Left lung (tissue), 10 donors: Measurements from ENCODE around the gene SRSF8. TPM values are rescaled to one million over a fixed set of nuclear protein-coding genes. Genes with fewer than 3 reads are reported as not detected.
A peak's percentile ranks its signal among the peaks of the same experiment; 100 is the strongest.

Experiments used
- ATAC-seq: fragments of 200-7000 bp; cut with Tn5 transposase; one replicate; pipeline ENCODE4 v1.9.1; 2020; ENCODE audit warnings: moderate library complexity
- DNase-seq, 4 donors: peaks; one replicate each; pipeline ENCODE4 v3.0.0-alpha.2; 2013 to 2020
- H3K27ac ChIP-seq, 2 donors: fragments of 200-600 bp; sonication (generic) in 1 of 2; one replicate each; pipeline versions ENCODE4 v1.5.0 to v1.8.0; 2020 to 2021
- H3K27me3 ChIP-seq, 2 donors: fragments of 200-600 bp; sonication (generic) in 1 of 2; one replicate each; pipeline versions ENCODE4 v1.5.0 to v1.8.0; 2020 to 2021
- H3K36me3 ChIP-seq, 2 donors: fragments of 200-600 bp; sonication (generic) in 1 of 2; one replicate each; pipeline versions ENCODE4 v1.5.0 to v1.8.0; 2020 to 2021
- H3K4me1 ChIP-seq, 2 donors: fragments of 200-600 bp; one replicate each; pipeline ENCODE4 v1.8.0; 2021
- H3K4me3 ChIP-seq, 2 donors: fragments of 200-600 bp; sonication (generic) in 1 of 2; one replicate each; pipeline versions ENCODE4 v1.5.0 to v1.8.0; 2020 to 2021; ENCODE audit warnings: mild to moderate bottlenecking in 1 of 2
- H3K9me3 ChIP-seq, 2 donors: fragments of 200-600 bp; sonication (generic) in 1 of 2; one replicate each; pipeline versions ENCODE4 v1.5.0 to v1.8.0; 2020 to 2021
- CTCF ChIP-seq, 2 donors: fragments of 200-600 bp; sonication (generic) in 1 of 2; IDR thresholded peaks; one replicate each; pipeline versions ENCODE4 v1.5.0 to v1.8.0; 2021; ENCODE audit warnings: antibody characterized with exemption in 2 of 2
- intact Hi-C, 2 donors: fragments of 100-400 bp; cut with DNase I; formaldehyde crosslinking; loops; one replicate each; pipeline versions ENCODE4 v1.11.2 to v1.14.2; 2022
- polyA plus RNA-seq, 6 donors: library from polyadenylated mRNA; unstranded; fragments of 120-200 nt; gene quantifications; one replicate each; pipeline ENCODE4 v1.2.1, GENCODE V29; 2013; ENCODE audit not compliant: insufficient read length in 6 of 6
- total RNA-seq, 2 donors: library from RNA; stranded (reverse); fragmentation: NEBNext Ultra II Directional; extraction: Animal tissue kit (Norgen Biotek cat#: 25700); gene quantifications; one replicate each; pipeline ENCODE4 v1.2.1, GENCODE V29; 2021
- donor health status: DM: no; HTN: yes; CAD: no.
- donor health status: DM: no; HTN: no; CAD: no.

The SRSF8 gene
- total and polyA plus RNA-seq, 8 donors: 27.5 to 48.4 (median 44.4) TPM

DNA sequence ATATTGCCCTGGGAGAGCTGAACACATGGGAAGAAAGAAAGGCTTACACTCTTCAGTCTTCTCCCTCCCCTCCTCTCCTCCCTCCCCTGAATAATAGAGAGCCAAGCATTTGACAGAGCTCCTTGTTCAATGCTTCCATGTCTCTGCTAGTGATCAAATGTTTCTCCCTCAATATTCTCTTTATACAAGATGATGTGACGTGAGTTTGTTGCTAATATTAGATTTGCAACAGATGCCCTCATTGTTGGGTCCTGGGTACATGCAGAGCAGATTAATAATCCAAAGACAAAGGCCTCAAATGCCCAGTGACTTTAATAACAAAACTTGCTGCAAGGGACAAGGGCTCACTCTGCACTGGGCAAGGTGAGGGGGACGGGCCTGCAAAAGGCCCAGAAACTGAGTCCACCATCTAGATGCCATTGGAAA is 15.9 kb downstream of the SRSF8 start:
- intact Hi-C loops: no loop called here

GRCh38 chr11:95084509-95084908 is 17.8 kb downstream of the SRSF8 start:
- Histone ChIP-seq H3K4me1 (peaks cover 0 to 11% of the 10 kb centered on the region in 2 donors), H3K27ac (no peak overlapping the region), H3K4me3 (no peak overlapping the region), H3K9me3 (no peaks in the 10 kb centered on the region), H3K36me3 (no peaks in the 10 kb centered on the region), H3K27me3 (no peaks in the 10 kb centered on the region)
- DNase-seq: no peak
- no peak for TF ChIP-seq CTCF (IDR thresholded peaks at IDR 0.05)
- intact Hi-C loops: no loop called here
- ATAC-seq: peak; percentile 44

More for the DNA sequence above, 15.9 kb downstream of the SRSF8 start:
- Histone ChIP-seq H3K27me3 (no peaks in the 10 kb centered on the region), H3K9me3 (no peaks in the 10 kb centered on the region), H3K4me1 (no peaks in the 10 kb centered on the region), H3K4me3 (no peak overlapping the region), H3K27ac (no peak overlapping the region), H3K36me3 (no peaks in the 10 kb centered on the region)
- DNase-seq (no peak), ATAC-seq (no peak)
- TF ChIP-seq CTCF (IDR thresholded peaks at IDR 0.05): no peak

DNA sequence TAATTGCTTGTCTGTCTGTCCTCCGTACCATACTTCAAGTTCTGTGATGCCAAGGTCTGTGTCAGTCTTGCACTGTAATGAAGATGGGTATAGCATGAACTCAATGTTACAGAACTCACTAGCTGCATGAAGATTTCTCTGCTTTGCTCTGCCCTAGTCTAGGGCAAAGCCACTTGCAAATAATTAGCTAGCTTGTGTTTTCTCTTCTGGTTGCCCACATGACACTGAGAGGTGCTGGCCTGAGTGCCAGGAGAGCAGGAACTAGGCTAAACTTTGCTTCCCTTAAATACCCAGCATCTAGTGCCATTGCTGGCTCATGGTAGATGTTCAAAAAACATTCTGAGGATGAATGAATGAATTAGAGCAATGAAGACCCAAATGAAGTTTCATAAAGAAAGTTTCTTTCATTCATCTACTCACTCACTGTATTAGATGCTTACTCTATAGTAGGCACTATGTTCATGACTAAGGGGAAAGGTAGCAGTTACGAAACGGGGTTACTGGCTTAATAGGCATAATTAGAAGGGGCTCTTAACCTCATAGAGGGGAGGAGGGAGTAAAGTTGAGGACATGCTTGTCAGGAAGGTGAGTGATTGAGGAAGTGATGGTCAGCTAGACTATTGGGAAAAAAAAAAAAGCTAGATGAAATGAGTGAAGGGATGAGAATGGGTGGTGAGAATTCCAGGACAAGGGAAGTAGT is 18.5 kb downstream of the SRSF8 start:
- Histone ChIP-seq H3K36me3 (no peaks in the 10 kb centered on the region), H3K4me3 (no peak overlapping the region), H3K9me3 (no peaks in the 10 kb centered on the region), H3K4me1 (peaks cover under 1 to 11% of the 10 kb centered on the region in 2 donors), H3K27ac (no peak overlapping the region), H3K27me3 (peaks cover 0 to 5% of the 10 kb centered on the region in 2 donors)
- ATAC-seq: no peak
- intact Hi-C loops: no loop called here
- DNase-seq: no peak
- no peak for TF ChIP-seq CTCF (IDR thresholded peaks at IDR 0.05)

GRCh38 chr11:95086151-95086550 is 19.4 kb downstream of the SRSF8 start:
- Histone ChIP-seq H3K27me3 (peaks cover 0 to 14% of the 10 kb centered on the region in 2 donors), H3K4me3 (no peak overlapping the region), H3K9me3 (no peaks in the 10 kb centered on the region), H3K27ac (no peak overlapping the region), H3K36me3 (no peaks in the 10 kb centered on the region), H3K4me1 (peaks cover 8 to 19% of the 10 kb centered on the region in 2 donors)
- ATAC-seq (no peak), DNase-seq (no peak)
- no peak for TF ChIP-seq CTCF (IDR thresholded peaks at IDR 0.05)
- intact Hi-C loops: no loop called here

- H3K4me3 ChIP-seq: no peak overlapping the region
- no peak for ATAC-seq
- no peak overlapping the region for H3K27ac ChIP-seq
- no peak for DNase-seq
- TF ChIP-seq CTCF (IDR thresholded peaks at IDR 0.05): no peak
- no peaks in the 10 kb centered on the region for H3K9me3 ChIP-seq
- intact Hi-C loops: no loop called here
- no peaks in the 10 kb centered on the region for H3K36me3 ChIP-seq
- H3K4me1 ChIP-seq: peaks cover 8 to 21% of the 10 kb centered on the region in 2 donors
- peaks cover 0 to 14% of the 10 kb centered on the region in 2 donors for H3K27me3 ChIP-seq
These were observed 20.3 kb downstream of the SRSF8 start for GRCh38 chr11:95086836-95087570.
